GM19035 (cell line): ENCODE data around the gene GPR180.

Experiments used
- ATAC-seq: cut with Tn5 transposase; IDR thresholded peaks from one replicate; pipeline ENCODE4 v1.9.1; 2021; ENCODE audit not compliant: unreplicated experiment

Gene GPR180

GRCh38 chr13:94601446-94602431 lies at the start of gene GPR180:
Gene GPR180, plus strand, starts transcription at chr13:94601857. Its CDS starts 71 bp downstream, at chr13:94601928.
- peak; percentile 99 for ATAC-seq

- ATAC-seq, result no peak
Observed at GRCh38 chr13:94552095-94552494, 49.6 kb upstream of the GPR180 start.

GRCh38 chr13:94553766-94554165 lies 47.9 kb upstream of the GPR180 start:
- no peak for ATAC-seq

GRCh38 chr13:94556041-94556440 lies 45.6 kb upstream of the GPR180 start:
- no peak for ATAC-seq

- no peak for ATAC-seq
Observed at GRCh38 chr13:94556621-94557020, 45.0 kb upstream of the GPR180 start.

- no peak for ATAC-seq
Observed at GRCh38 chr13:94557684-94558235, 43.9 kb upstream of the GPR180 start.

GRCh38 chr13:94558716-94559115 lies 42.9 kb upstream of the GPR180 start:
- no peak for ATAC-seq

- ATAC-seq, result no peak
Observed at GRCh38 chr13:94559222-94559795, 42.3 kb upstream of the GPR180 start.

- no peak for ATAC-seq
Observed at GRCh38 chr13:94560116-94560515, 41.5 kb upstream of the GPR180 start.

GRCh38 chr13:94561126-94561525 lies 40.5 kb upstream of the GPR180 start:
- no peak for ATAC-seq

- ATAC-seq, result no peak
Observed at GRCh38 chr13:94567581-94567980, 34.1 kb upstream of the GPR180 start.

- ATAC-seq, result no peak
Observed at GRCh38 chr13:94568443-94568842, 33.2 kb upstream of the GPR180 start.

- no peak for ATAC-seq
Observed at GRCh38 chr13:94569615-94570014, 32.0 kb upstream of the GPR180 start.

- ATAC-seq, result no peak
Observed at GRCh38 chr13:94579063-94579462, 22.6 kb upstream of the GPR180 start.

GRCh38 chr13:94583926-94584325 lies 17.7 kb upstream of the GPR180 start:
- ATAC-seq, result no peak

GRCh38 chr13:94585543-94586101 lies 16.0 kb upstream of the GPR180 start:
- ATAC-seq, result no peak

GRCh38 chr13:94586371-94586770 lies 15.3 kb upstream of the GPR180 start:
- ATAC-seq, result no peak

GRCh38 chr13:94588541-94588940 lies 13.1 kb upstream of the GPR180 start:
- ATAC-seq, result no peak

- no peak for ATAC-seq
Observed at GRCh38 chr13:94590744-94591143, 10.9 kb upstream of the GPR180 start.

- peak; percentile 56 for ATAC-seq
Observed at GRCh38 chr13:94595001-94595949, 6.4 kb upstream of the GPR180 start.
